ENCODE results near the gene ARHGAP4.

ARHGAP4 gene

GRCh38 chrX:153903238-153903980 is 22.7 kb downstream of the ARHGAP4 start:
- no peaks in the 10 kb centered on the region for H3K36me3 ChIP-seq (ENCODE audit: insufficient read depth, insufficient read length, low read length)
- H3K27me3 ChIP-seq (ENCODE audit: insufficient read depth, insufficient read length) = no peaks in the 10 kb centered on the region
- H3K9ac ChIP-seq (ENCODE audit: insufficient read length, low read depth) = no peak overlapping the region
- peaks cover 5% of the 10 kb centered on the region for H3K4me1 ChIP-seq (ENCODE audit: insufficient read depth, insufficient read length)
- no peak for DNase-seq (ENCODE audit: low read depth, low spot score)
- TF ChIP-seq SUZ12 (IDR thresholded peaks at IDR 0.05; ENCODE audit: extremely low read depth, insufficient read depth, insufficient read length) = no peak
- no peak for TF ChIP-seq YY1 (IDR thresholded peaks at IDR 0.05; ENCODE audit: insufficient read depth, insufficient read length)
- TF ChIP-seq ZNF274 (IDR thresholded peaks at IDR 0.05; ENCODE audit: low read depth, low read length) = no peak
- no peaks in the 10 kb centered on the region for H3K9me3 ChIP-seq (ENCODE audit: insufficient read depth, low read length)
- no peak overlapping the region for H3K4me3 ChIP-seq (ENCODE audit: insufficient read length, low read depth)

GRCh38 chrX:153902385-153902784 is 23.7 kb downstream of the ARHGAP4 start:
- no peaks in the 10 kb centered on the region for H3K36me3 ChIP-seq (ENCODE audit: insufficient read depth, insufficient read length, low read length)
- peaks cover 5% of the 10 kb centered on the region for H3K4me1 ChIP-seq (ENCODE audit: insufficient read depth, insufficient read length)
- no peak overlapping the region for H3K4me3 ChIP-seq (ENCODE audit: insufficient read length, low read depth)
- H3K27me3 ChIP-seq (ENCODE audit: insufficient read depth, insufficient read length) = no peaks in the 10 kb centered on the region
- no peak for TF ChIP-seq SUZ12 (IDR thresholded peaks at IDR 0.05; ENCODE audit: extremely low read depth, insufficient read depth, insufficient read length)
- TF ChIP-seq ZNF274 (IDR thresholded peaks at IDR 0.05; ENCODE audit: low read depth, low read length) = no peak
- TF ChIP-seq YY1 (IDR thresholded peaks at IDR 0.05; ENCODE audit: insufficient read depth, insufficient read length) = no peak
- no peaks in the 10 kb centered on the region for H3K9me3 ChIP-seq (ENCODE audit: insufficient read depth, low read length)
- H3K9ac ChIP-seq (ENCODE audit: insufficient read length, low read depth) = no peak overlapping the region
- no peak for DNase-seq (ENCODE audit: low read depth, low spot score)

GRCh38 chrX:153901753-153902140 is 24.3 kb downstream of the ARHGAP4 start:
- no peak for DNase-seq (ENCODE audit: low read depth, low spot score)
- TF ChIP-seq YY1 (IDR thresholded peaks at IDR 0.05; ENCODE audit: insufficient read depth, insufficient read length) (no peak), SUZ12 (IDR thresholded peaks at IDR 0.05; ENCODE audit: extremely low read depth, insufficient read depth, insufficient read length) (no peak), ZNF274 (IDR thresholded peaks at IDR 0.05; ENCODE audit: low read depth, low read length) (no peak)
- H3K9ac ChIP-seq (ENCODE audit: insufficient read length, low read depth) = no peak overlapping the region
- no peaks in the 10 kb centered on the region for H3K9me3 ChIP-seq (ENCODE audit: insufficient read depth, low read length)
- no peaks in the 10 kb centered on the region for H3K36me3 ChIP-seq (ENCODE audit: insufficient read depth, insufficient read length, low read length)
- peaks cover 5% of the 10 kb centered on the region for H3K4me1 ChIP-seq (ENCODE audit: insufficient read depth, insufficient read length)
- no peak overlapping the region for H3K4me3 ChIP-seq (ENCODE audit: insufficient read length, low read depth)
- no peaks in the 10 kb centered on the region for H3K27me3 ChIP-seq (ENCODE audit: insufficient read depth, insufficient read length)

GRCh38 chrX:153900831-153901752 is 25.0 kb downstream of the ARHGAP4 start:
- DNase-seq (ENCODE audit: low read depth, low spot score) = no peak
- H3K27me3 ChIP-seq (ENCODE audit: insufficient read depth, insufficient read length) = no peaks in the 10 kb centered on the region
- TF ChIP-seq ZNF274 (IDR thresholded peaks at IDR 0.05; ENCODE audit: low read depth, low read length) = no peak
- H3K9ac ChIP-seq (ENCODE audit: insufficient read length, low read depth) = peak overlapping the region; percentile 4
- peaks cover 5% of the 10 kb centered on the region for H3K4me1 ChIP-seq (ENCODE audit: insufficient read depth, insufficient read length)
- no peaks in the 10 kb centered on the region for H3K9me3 ChIP-seq (ENCODE audit: insufficient read depth, low read length)
- no peaks in the 10 kb centered on the region for H3K36me3 ChIP-seq (ENCODE audit: insufficient read depth, insufficient read length, low read length)
- no peak overlapping the region for H3K4me3 ChIP-seq (ENCODE audit: insufficient read length, low read depth)

GRCh38 chrX:153897899-153898298 is 28.2 kb downstream of the ARHGAP4 start:
- H3K9me3 ChIP-seq (ENCODE audit: insufficient read depth, low read length) = no peaks in the 10 kb centered on the region
- H3K27me3 ChIP-seq (ENCODE audit: insufficient read depth, insufficient read length) = no peaks in the 10 kb centered on the region
- no peaks in the 10 kb centered on the region for H3K36me3 ChIP-seq (ENCODE audit: insufficient read depth, insufficient read length, low read length)
- peaks cover 2% of the 10 kb centered on the region for H3K4me1 ChIP-seq (ENCODE audit: insufficient read depth, insufficient read length)
- no peak overlapping the region for H3K9ac ChIP-seq (ENCODE audit: insufficient read length, low read depth)
- no peak overlapping the region for H3K4me3 ChIP-seq (ENCODE audit: insufficient read length, low read depth)
- TF ChIP-seq SUZ12 (IDR thresholded peaks at IDR 0.05; ENCODE audit: extremely low read depth, insufficient read depth, insufficient read length) (no peak), YY1 (IDR thresholded peaks at IDR 0.05; ENCODE audit: insufficient read depth, insufficient read length) (no peak), ZNF274 (IDR thresholded peaks at IDR 0.05; ENCODE audit: low read depth, low read length) (no peak)
- DNase-seq (ENCODE audit: low read depth, low spot score) = no peak

GRCh38 chrX:153889123-153889522 is 36.9 kb downstream of the ARHGAP4 start:
- H3K9me3 ChIP-seq (ENCODE audit: insufficient read depth, low read length) = no peaks in the 10 kb centered on the region
- no peaks in the 10 kb centered on the region for H3K27me3 ChIP-seq (ENCODE audit: insufficient read depth, insufficient read length)
- H3K4me1 ChIP-seq (ENCODE audit: insufficient read depth, insufficient read length) = no peaks in the 10 kb centered on the region
- TF ChIP-seq SUZ12 (IDR thresholded peaks at IDR 0.05; ENCODE audit: extremely low read depth, insufficient read depth, insufficient read length) = no peak
- TF ChIP-seq ZNF274 (IDR thresholded peaks at IDR 0.05; ENCODE audit: low read depth, low read length) = no peak
- no peak for TF ChIP-seq YY1 (IDR thresholded peaks at IDR 0.05; ENCODE audit: insufficient read depth, insufficient read length)
- H3K36me3 ChIP-seq (ENCODE audit: insufficient read depth, insufficient read length, low read length) = peaks cover 1% of the 10 kb centered on the region
- no peak overlapping the region for H3K9ac ChIP-seq (ENCODE audit: insufficient read length, low read depth)
- no peak overlapping the region for H3K4me3 ChIP-seq (ENCODE audit: insufficient read length, low read depth)
- no peak for DNase-seq (ENCODE audit: low read depth, low spot score)

GRCh38 chrX:153888344-153888743 is 37.7 kb downstream of the ARHGAP4 start:
- no peak for TF ChIP-seq SUZ12 (IDR thresholded peaks at IDR 0.05; ENCODE audit: extremely low read depth, insufficient read depth, insufficient read length)
- TF ChIP-seq ZNF274 (IDR thresholded peaks at IDR 0.05; ENCODE audit: low read depth, low read length) = no peak
- no peak for TF ChIP-seq YY1 (IDR thresholded peaks at IDR 0.05; ENCODE audit: insufficient read depth, insufficient read length)
- Histone ChIP-seq H3K36me3 (ENCODE audit: insufficient read depth, insufficient read length, low read length) (peaks cover 7% of the 10 kb centered on the region), H3K27me3 (ENCODE audit: insufficient read depth, insufficient read length) (no peaks in the 10 kb centered on the region), H3K9me3 (ENCODE audit: insufficient read depth, low read length) (no peaks in the 10 kb centered on the region), H3K4me3 (ENCODE audit: insufficient read length, low read depth) (no peak overlapping the region), H3K9ac (ENCODE audit: insufficient read length, low read depth) (no peak overlapping the region), H3K4me1 (ENCODE audit: insufficient read depth, insufficient read length) (no peaks in the 10 kb centered on the region)
- no peak for DNase-seq (ENCODE audit: low read depth, low spot score)

Measured in NT2/D1 (cell line).